NK-92 (cell line): ENCODE data around the gene FSTL4.

Experiments used
- DNase-seq: peaks from one replicate; lab custom pipeline; 2025; ENCODE audit not compliant: unreplicated experiment; lab: John Stamatoyannopoulos, UW

The FSTL4 gene

DNA sequence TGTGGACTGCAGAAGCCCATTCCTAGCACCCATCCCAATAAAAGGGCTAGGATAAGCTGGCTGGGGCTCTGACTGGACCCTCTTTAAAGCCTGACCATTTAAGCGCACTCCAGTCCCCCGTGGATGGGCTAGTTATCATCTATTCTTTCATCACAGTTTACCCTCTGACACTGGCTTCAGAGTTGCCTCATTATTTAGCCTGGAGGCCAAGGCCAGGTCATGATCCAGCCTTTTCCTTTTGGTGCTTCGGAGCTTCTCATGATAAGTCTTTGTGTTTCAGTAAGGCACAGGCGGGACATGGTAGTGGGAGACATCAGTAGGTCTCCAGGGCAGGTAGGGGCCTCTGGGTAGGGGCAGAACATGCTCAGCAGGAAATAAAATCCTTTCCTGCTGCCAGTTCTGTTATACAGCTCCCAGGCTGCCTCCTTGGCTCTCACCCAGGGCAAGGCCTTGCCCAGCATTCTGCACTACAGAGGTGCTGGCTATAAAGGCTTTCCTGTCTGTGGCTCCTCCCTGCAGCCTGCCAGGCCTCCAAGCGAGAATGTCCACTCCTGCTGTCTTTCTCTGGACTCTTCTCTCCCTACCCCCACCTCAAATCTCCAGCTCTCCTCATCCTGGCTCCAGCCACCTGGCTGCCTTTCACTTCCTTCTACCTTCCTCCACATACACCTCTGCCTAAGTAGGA, 128.8 kb downstream of the FSTL4 start:
- no peak for DNase-seq

DNA sequence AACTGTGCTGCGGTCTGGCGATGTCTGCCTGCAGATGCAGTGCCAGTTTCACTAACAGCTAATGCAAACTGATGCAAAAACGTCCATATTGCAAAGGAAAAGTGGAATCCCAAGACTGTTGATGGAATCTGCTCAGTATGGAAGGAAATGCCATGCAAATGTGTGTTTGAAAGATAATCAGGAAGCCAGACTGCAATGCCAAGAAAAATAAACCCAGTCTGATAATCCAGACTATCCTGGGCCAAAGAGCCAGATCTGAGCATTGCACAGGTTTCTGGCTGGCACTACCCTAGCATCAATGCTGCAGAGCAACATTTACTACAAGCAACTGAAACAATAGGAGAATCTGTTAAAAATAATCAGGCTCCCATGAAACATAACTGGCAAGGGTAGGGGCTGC, 130.3 kb downstream of the FSTL4 start:
- no peak for DNase-seq

DNA sequence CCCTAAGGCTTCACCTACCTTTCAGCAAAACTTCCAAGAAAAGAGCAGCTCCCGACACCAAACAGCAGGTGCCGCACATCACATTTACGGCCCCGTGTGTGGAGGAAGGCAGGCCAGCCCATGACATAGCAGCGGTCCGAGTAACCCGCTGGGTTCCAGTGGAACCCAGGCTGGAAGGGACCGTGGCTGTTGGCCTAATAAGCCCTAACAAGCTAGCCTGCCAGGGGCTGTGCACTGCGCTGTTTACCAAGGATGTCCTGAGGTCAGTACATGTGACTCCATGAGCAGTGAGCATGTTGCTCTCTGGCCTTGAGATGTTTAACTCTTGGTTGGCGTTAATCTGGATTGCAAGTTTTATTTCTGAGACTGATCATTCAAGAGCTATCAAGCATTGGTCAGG, 131.5 kb downstream of the FSTL4 start:
- no peak for DNase-seq

DNA sequence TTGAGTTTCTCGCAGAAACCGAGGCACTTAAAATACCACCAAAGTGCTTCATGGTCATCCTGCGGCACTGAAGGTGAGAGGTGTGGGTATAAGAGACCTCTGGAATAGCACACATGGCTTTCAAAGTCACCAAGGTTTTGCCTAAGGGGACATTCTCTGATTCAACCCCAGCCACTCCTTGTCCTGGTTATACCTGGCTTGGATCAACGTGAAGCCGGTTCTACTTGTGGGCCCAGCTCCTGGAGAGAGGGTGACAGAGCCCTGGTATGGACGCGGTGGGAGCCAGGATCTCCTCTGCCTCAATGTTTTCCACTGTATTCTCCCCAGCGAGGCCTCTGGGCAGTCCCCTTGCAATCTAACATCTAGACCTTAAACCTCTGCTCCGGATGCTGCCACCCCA, 132.0 kb downstream of the FSTL4 start:
- DNase-seq: no peak

DNA sequence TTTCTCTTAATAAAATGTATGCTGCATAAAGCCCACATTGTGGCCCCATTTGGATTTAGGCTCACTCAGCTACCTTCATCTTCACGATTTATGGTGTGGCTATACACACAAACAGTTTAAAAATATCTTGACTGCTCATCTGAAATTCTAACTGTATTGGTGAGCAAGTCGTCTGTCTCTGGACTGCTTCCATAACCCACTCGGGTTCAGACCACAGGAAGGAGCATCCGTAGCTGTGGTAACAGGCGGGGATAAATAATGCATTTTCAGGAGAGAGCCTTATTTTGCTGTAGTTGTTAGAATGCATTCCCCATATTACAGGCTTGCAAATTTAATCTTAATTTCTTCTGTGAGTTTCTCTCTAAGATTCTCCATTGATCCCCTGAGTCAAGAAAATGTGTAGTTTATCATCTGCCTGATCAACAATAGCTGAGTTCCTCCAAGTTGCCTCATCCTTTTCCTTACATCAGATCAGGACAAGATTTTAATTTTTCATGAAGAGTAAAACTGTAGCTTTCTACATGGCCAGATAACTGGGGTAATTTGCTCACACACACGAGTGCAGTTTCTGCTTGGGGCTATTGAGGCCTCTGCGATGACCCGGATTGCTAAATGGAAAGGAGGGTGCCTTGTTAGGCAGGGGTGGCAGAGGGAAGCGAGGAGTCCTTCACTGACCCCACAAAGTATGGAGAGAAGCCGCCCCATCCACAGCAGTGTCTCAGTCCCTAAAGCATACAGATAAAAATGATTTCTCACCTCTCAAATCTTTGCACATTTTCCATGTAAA, 133.9 kb downstream of the FSTL4 start:
- no peak for DNase-seq

DNA sequence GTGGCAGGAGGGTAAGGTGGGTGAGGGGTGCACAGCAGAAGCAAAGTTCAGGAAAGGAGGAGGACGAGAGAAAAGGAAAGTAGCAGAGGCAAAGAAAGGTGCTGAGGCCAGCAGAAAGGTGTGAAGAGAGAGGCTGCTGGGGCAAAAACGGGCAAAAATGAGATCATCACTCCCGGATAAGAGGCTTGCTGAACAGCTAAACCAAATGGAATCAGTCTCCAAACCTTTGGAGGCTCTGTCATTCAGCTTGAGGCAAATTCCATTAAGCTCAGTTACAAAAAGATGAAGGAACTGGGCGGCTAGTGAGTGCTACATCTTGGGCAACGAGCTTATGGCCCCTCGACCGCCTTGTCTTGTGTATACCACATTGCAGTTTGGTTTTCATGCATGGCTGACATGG, 136.4 kb downstream of the FSTL4 start:
- no peak for DNase-seq

DNA sequence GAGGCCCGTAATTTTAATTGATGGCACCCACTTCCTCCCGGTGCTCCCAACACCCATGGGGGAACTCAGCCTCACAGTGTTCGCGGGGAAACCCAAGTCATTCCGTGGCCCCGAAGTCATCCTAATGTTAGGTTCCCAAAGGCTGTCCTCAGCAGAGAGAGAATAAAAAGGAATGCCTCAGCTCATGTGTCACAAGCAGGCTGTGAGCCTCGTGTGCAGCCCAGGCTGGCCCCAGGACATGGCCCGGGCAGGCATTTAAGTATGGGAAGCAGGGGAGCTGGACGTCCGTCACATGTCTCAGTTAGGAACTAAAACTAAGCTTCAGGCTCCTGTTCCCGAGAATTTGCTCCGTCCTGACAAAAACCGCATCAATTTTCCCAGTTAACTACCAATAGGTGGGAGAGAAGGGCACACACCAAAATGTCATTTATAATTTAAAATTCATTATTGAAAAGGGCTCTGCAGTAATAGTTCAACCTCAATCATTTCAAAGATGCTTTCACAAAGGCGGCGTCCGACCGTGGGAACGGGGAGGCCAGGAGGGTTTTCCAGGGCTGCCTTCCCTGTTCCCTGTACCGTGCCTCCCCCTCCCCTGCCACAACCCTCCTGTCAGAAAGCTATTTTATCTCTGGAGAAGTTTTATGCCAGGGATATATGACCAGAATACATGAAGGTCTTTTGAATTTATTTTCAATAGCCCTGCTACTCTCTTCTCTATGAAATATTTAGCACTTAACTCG, 137.3 kb downstream of the FSTL4 start:
- DNase-seq: no peak

DNA sequence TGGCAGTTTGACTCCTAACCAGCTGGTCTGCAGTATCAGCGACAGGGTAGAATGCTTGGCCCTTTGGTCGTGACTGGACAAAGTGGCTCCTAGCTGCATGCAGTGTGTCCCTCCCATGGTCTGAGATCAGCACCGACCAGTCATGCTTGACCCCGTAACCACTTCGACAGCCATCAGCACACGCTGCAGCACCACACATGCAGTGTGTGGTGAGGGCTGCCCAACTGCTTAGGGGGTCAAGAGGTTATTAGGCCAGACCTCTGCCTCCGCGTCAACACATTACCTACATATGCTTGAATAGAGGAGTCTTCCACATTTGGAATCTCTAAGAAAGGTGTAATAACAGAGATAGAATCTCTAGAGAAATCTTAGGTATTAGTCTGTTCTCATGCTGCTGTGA, 139.1 kb downstream of the FSTL4 start:
- DNase-seq: no peak

DNA sequence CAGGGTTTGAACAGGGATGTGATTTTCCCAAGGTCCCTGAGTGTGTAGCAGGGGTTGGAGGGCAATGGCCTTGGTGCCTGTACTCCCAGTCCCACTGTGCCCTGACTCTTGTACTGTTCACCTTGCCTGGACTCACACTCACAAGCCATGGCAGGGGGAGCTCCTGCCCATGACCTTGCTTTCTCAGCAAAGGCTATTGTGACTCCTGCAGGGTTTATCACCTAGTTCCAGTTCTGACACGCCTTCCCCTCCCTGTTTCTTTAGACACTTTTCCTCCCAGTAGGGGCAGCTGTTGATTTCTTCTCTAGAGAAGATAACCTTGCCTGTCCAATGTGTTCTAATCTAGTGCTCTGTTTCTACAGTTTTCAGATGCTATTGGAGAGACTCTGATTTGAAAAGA, 139.5 kb downstream of the FSTL4 start:
- no peak for DNase-seq

DNA sequence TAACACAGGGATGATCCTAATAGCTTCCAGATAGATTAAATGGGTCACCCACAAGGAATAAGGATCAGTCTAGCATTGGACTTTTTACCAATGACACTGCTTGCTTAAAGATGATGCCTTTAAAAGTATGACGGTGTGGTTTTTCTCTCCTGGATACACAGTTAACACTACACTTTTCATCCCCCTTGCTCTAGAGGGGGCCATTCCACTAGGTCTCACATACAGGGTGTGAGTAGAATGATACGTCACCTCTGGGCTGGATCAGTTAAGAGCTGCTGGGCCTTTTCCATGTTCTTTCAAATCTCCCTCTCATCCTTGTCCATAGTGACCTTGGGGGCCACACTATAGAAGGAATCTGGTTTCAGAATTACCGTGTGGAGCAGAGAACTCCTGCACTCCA, 140.6 kb downstream of the FSTL4 start:
- DNase-seq: no peak

DNA sequence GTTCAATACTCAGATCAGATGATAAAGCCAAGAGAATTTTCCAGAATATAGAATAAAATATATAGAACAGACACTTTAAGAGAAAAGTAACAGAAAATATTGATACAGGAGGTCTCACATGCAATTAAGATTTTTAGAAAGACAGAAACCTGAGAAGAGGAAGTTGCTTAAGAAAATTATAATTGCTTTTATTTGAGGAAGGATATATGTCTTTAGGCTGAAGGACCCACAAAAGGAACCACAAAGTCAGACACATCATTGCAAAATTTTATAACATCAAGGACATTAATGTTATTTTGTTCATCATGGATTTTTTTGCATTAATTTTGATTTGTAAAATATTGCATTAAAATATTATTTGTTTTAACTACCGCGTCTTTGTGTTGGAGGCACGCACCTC, 141.5 kb downstream of the FSTL4 start:
- DNase-seq: no peak

DNA sequence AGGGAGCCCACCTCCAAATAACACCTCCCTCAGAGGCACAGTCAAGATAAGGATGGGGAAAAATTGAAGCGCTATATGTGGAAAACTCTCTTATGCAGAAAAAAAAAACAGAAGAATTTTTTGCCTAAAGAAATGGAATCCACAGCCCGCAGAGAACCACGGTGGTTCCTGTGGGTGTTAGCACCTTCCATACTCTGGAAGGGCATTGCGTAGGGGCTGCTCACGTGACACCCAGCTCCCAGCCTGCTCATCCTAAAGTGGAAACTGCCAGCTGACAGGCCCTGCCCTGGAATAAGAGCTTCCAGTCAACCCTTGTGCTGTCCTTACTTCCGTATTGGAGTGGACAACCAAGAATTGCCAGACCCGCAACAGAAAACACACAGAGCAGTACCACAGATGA, 142.5 kb downstream of the FSTL4 start:
- no peak for DNase-seq

DNA sequence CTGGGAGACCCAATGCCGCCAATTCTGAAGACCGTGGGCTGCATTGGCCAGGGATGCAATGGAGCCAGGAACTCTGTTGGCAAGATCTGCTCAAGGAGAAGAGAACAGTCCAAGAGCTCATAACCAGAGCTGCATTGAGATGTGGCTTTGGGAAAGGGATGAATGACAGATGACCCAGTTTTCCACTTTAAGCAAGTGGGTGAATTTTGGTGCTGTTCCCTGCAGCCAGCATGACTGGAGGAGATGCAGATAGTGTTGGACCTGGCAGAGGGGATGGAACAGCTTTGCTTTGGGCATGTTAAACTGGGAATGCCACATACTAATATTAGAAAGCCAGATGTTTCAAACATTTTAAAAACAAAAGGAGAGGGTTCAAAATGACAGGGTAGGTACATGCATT, 143.1 kb downstream of the FSTL4 start:
- DNase-seq: no peak

DNA sequence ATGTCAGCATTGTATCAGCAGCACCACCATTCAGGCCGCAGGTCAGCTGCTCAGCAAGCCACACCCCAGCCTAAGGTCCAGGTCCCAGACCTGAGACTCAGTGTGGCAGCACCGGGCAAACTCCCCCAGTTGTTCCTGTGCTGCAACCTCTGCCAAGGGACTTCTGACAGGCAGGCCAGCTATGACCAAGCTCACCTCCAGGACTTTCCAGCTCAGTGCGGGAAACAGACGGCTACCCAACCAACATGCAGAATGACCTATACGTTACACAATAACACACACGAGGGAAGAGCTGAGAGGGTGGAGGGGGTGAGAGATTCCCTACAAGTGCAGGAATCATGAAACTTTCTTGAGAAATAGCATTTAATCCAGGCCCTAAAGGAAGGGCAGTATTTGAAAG, 143.7 kb downstream of the FSTL4 start:
- DNase-seq: no peak

DNA sequence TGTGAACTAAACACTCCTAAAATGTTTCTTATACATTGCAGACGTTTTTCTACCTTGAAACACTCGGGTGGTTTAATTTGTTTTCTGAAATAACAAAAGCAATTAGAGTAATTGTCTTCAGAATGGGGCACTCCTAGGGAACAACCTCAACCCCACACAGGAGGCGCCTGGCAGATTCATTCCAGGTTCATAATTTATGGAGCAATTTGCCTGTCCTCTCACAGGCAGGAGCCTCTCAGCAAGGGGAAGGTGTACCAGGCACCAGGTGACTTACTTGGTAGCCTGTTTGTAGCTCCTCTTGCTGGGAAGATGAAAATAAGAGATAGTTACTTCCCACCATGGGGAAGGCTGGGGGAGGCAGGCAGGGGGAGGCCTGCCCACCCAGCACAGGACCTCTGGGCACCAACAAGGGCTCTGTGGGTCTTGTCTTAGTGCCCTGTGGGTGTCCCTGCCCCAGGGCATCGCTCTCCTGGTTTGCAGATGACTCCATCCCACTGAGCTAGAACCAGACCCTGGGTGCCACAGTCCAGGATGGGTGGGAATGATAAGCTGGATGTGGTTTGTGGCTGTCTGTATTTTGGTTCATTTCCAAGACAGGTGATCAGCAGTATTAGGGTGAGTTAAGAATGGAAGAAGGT, 144.4 kb downstream of the FSTL4 start:
- DNase-seq: no peak

DNA sequence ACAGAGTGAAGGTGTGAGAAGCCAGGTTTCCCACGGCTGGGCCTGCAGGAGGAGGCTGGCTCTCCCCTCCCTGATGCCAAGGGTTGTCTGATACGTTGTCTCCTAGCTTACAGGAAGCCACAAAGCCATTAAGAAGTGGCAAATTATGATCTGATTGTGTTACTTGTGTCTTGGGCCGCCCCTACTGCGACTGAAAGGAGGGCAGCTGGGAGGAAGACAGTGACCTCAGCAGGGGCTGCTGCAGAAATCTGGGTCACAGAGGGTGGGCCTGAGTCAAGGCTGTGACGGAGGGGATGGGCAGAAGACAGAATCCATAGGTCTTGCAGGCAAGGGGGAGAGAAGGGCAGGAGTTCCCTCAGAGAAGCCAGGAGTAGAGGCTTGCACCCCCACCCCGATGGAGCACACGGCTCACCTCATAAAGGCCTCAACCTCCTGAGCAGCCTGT, 145.0 kb downstream of the FSTL4 start:
- DNase-seq: no peak

DNA sequence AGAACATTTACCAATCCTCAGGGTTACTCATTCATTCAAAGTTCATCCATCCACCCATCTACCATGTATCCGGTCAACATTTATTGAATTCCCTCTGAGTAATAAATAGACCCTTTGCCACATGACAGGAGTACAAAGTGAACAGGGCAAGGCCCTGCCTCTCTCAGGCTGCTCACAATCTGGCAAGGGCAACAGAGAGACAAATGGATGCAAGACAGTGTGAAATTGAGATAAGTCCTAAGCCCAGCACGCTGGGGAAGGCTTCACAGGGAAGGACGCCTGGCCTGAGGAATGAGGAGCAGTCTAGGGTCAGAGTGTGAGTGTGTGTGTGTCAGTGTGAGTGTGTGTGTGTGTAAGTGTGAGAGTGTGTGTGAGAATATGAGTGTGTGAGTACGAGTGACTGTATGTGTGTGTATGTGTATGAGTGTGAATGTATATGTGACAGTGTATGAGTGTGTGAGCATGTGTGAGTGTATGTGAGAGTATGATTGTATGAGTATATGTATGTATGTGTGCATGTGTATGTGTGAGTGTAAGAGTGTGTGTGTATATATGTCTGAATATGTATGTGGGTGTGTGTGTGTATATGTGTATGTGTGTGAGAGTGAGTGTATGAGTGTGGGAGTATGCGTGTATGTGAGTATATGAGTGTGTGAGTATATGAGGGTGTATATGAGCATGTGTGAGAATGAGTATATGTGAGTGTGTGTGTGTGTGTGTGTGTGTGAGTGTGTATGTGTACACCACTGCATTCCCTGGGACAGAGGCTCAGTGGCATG, 145.6 kb downstream of the FSTL4 start:
- no peak for DNase-seq

DNA sequence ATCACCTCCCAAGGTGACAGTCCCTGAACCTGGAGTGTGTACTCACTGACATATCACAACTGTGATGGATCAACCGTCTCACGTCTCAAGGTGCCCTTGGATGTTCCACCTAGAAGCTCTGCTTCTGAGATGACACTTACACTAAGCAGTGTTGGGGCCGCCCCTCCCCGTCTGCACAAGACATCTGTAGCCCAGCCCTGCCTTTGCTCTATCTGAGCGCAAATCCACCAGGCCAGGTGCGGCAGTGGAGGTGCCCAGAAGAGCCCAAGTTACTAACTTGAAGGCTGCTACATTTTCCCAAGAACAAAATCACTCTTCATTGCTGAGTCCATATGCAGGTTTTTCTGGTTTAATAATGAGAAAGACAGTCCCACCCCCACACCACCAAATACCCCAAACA, 148.3 kb downstream of the FSTL4 start:
- DNase-seq: no peak

DNA sequence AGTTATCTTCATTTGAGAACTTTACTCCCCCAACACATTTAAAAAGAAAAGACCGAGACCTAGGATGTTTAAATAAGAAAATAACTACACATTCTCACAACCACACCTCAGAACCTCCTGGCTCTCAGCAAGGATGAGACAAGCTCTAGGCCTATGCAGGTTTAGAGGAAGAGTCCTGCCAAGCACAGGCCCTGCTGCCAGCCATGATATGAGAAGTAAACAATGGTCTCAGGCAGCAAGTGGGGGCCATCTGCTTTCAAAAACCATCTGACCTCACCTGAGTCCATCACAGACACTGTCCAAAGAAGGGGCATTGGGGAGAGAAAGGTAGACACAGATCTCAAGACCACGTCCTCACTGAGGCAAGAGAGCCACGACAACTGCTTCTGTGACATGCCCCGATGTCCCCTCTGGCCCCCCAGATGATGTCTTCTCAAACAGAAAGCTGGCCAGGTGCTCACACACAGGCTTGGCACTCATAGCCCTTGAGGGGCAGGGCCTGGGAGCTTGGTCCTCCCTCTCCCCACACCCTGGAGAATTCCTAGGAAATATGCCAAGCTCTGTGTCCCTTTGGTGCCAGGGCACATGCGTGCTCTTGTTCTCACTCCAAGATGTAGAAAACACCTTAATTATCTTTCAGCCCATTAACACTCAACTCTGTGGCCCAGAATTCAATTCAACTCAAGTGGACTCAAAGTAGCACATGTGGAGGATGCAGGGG, 150.4 kb downstream of the FSTL4 start:
- DNase-seq: no peak

DNA sequence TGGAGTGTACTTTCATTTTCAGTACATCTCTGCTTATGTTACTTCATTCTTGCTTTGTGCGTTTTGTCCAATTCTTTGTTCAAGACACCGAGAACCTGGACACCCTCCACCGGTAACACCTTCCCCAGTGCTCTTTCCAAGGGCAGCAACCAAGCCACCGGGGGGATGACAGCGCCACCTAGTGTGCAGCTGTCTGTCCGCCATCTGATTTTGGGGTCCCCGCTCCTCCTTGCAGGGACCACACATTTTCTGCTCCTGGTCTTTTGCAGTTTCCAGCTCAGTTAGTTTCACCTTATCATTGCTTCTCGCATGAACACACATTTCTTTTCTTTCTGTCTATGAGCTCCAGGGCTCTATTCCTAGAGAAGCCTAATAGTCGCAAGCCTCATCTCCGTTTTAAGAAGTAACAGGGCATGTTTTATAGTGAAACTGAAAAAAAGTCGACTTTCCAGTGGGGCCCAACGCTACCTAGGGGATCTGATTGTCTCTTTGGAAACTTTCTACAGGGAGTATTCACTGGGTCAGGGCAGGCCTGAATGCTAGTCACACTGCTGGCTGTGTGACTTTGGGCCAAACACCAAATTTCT, 152.1 kb downstream of the FSTL4 start:
- DNase-seq: no peak
